IgD-negative memory B cell (primary cell): ENCODE results near the gene MRPL9. TPM values are rescaled to one million over a fixed set of nuclear protein-coding genes. Genes with fewer than 3 reads are reported as not detected.

Source experiments
- H3K27ac Mint-ChIP-seq, 3 donors: one replicate each; pipeline ENCODE4 v1.8.0; 2020 to 2022; ENCODE audit warnings: mild to moderate bottlenecking in 3 of 3, mixed read lengths in 3 of 3, moderate library complexity in 1 of 3
- H3K27me3 Mint-ChIP-seq: one replicate; pipeline ENCODE4 v1.8.0; 2021; ENCODE audit warnings: mixed read lengths
- H3K36me3 Mint-ChIP-seq: one replicate; pipeline ENCODE4 v1.8.0; 2020; ENCODE audit warnings: mild to moderate bottlenecking, mixed read lengths
- H3K4me1 Mint-ChIP-seq, 3 donors: one replicate each; pipeline ENCODE4 v1.8.0; 2020 to 2022; ENCODE audit warnings: mixed read lengths in 3 of 3, mild to moderate bottlenecking in 1 of 3
- H3K4me3 Mint-ChIP-seq, 4 donors: one replicate each; pipeline ENCODE4 v1.8.0; 2020 to 2022; ENCODE audit warnings: mild to moderate bottlenecking in 4 of 4, mixed read lengths in 4 of 4, moderate library complexity in 3 of 4
- H3K9me3 Mint-ChIP-seq, 3 donors: one replicate each; pipeline ENCODE4 v1.8.0; 2020 to 2021; ENCODE audit warnings: mixed read lengths in 3 of 3, mild to moderate bottlenecking in 1 of 3
- polyA plus RNA-seq: library from polyadenylated mRNA; unstranded; fragments of 300-500 nt; fragmentation: Illumina TruSeq; gene quantifications from one replicate; pipeline ENCODE4 v1.2.3, GENCODE V29; 2021

MRPL9 gene
- polyA plus RNA-seq, 1 donor from 2014 or later: 117 TPM

- Mint-ChIP-seq H3K4me3 (no peak overlapping the region), H3K27ac (no peak overlapping the region), H3K27me3 (peaks cover 34% of the 10 kb centered on the region), H3K4me1 (peaks cover 0 to 1% (median 0%) of the 10 kb centered on the region in 3 donors), H3K9me3 (peaks cover 0 to 1% (median 0%) of the 10 kb centered on the region in 3 donors), H3K36me3 (peaks cover 2% of the 10 kb centered on the region)
Measured at GRCh38 chr1:151729966-151730291, 33.4 kb downstream of the MRPL9 start.

- Mint-ChIP-seq H3K36me3 (peaks cover 2% of the 10 kb centered on the region), H3K9me3 (peaks cover 0 to 1% (median 0%) of the 10 kb centered on the region in 3 donors), H3K4me3 (no peak overlapping the region), H3K27me3 (peaks cover 37% of the 10 kb centered on the region), H3K4me1 (no peaks in the 10 kb centered on the region), H3K27ac (no peak overlapping the region)
Measured at GRCh38 chr1:151729157-151729965, 33.9 kb downstream of the MRPL9 start.

GRCh38 chr1:151728151-151729054 is 34.9 kb downstream of the MRPL9 start:
- Mint-ChIP-seq H3K27ac (peak overlapping the region in 1 of 3 donors; percentile 55), H3K4me3 (no peak overlapping the region), H3K27me3 (peaks cover 43% of the 10 kb centered on the region), H3K4me1 (no peaks in the 10 kb centered on the region), H3K9me3 (peaks cover 0 to 1% (median 0%) of the 10 kb centered on the region in 3 donors), H3K36me3 (peaks cover 2% of the 10 kb centered on the region)

GRCh38 chr1:151723726-151724370 is 39.4 kb downstream of the MRPL9 start:
- Mint-ChIP-seq H3K36me3 (peaks cover 2% of the 10 kb centered on the region), H3K9me3 (peaks cover 0 to 1% (median 0%) of the 10 kb centered on the region in 3 donors), H3K4me1 (peaks cover 6 to 15% (median 7%) of the 10 kb centered on the region in 3 donors), H3K4me3 (peak overlapping the region in 2 of 4 donors; percentile 8 to 19), H3K27ac (no peak overlapping the region), H3K27me3 (peaks cover 33% of the 10 kb centered on the region)

- Mint-ChIP-seq H3K27ac (no peak overlapping the region), H3K4me3 (peak overlapping the region; percentile 63 to 93 (median 78)), H3K4me1 (peaks cover 8 to 17% (median 12%) of the 10 kb centered on the region in 3 donors), H3K9me3 (peaks cover 0 to 1% (median 0%) of the 10 kb centered on the region in 3 donors), H3K27me3 (peaks cover 37% of the 10 kb centered on the region), H3K36me3 (peaks cover 2% of the 10 kb centered on the region)
Measured at GRCh38 chr1:151721788-151722510, 41.3 kb downstream of the MRPL9 start.

- Mint-ChIP-seq H3K27me3 (peaks cover 38% of the 10 kb centered on the region), H3K4me3 (peak within 1 kb of the TSS; percentile 63 to 93 (median 85)), H3K9me3 (peaks cover 0 to 1% (median 0%) of the 10 kb centered on the region in 3 donors), H3K27ac (peak within 1 kb of the TSS in 2 of 3 donors; percentile 3 to 20), H3K4me1 (peaks cover 11 to 19% (median 12%) of the 10 kb centered on the region in 3 donors), H3K36me3 (peaks cover 2% of the 10 kb centered on the region)
Measured at GRCh38 chr1:151720974-151721787, 42.1 kb downstream of the MRPL9 start, which contains the start of gene RIIAD1. TSS of gene RIIAD1 (plus strand) at chr1:151721522. CDS start at chr1:151721537, 15 bp downstream.

- Mint-ChIP-seq H3K27ac (peak overlapping the region in 2 of 3 donors; percentile 3 to 20), H3K4me1 (peaks cover 11 to 19% (median 12%) of the 10 kb centered on the region in 3 donors), H3K27me3 (peaks cover 38% of the 10 kb centered on the region), H3K36me3 (peaks cover under 1% of the 10 kb centered on the region), H3K9me3 (no peaks in the 10 kb centered on the region), H3K4me3 (peak overlapping the region; percentile 63 to 93 (median 85))
Measured at GRCh38 chr1:151720554-151720953, 42.7 kb downstream of the MRPL9 start.

GRCh38 chr1:151720125-151720524 is 43.2 kb downstream of the MRPL9 start:
- H3K4me1 Mint-ChIP-seq: peaks cover 11 to 19% (median 12%) of the 10 kb centered on the region in 3 donors
- peak overlapping the region in 1 of 3 donors; percentile 3 for H3K27ac Mint-ChIP-seq
- no peaks in the 10 kb centered on the region for H3K36me3 Mint-ChIP-seq
- no peaks in the 10 kb centered on the region for H3K9me3 Mint-ChIP-seq
- peaks cover 40% of the 10 kb centered on the region for H3K27me3 Mint-ChIP-seq
- peak overlapping the region in 2 of 4 donors; percentile 63 to 78 for H3K4me3 Mint-ChIP-seq

- peaks cover 33% of the 10 kb centered on the region for H3K27me3 Mint-ChIP-seq
Measured at GRCh38 chr1:151718666-151719065, 44.6 kb downstream of the MRPL9 start.

GRCh38 chr1:151718011-151718431 is 45.3 kb downstream of the MRPL9 start:
- peaks cover 11 to 19% (median 12%) of the 10 kb centered on the region in 3 donors for H3K4me1 Mint-ChIP-seq
- peaks cover 31% of the 10 kb centered on the region for H3K27me3 Mint-ChIP-seq
- H3K4me3 Mint-ChIP-seq: no peak overlapping the region
- H3K27ac Mint-ChIP-seq: no peak overlapping the region
- H3K9me3 Mint-ChIP-seq: no peaks in the 10 kb centered on the region
- no peaks in the 10 kb centered on the region for H3K36me3 Mint-ChIP-seq

More at GRCh38 chr1:151718666-151719065, 44.6 kb downstream of the MRPL9 start:
- no peaks in the 10 kb centered on the region for H3K36me3 Mint-ChIP-seq
- H3K27ac Mint-ChIP-seq: no peak overlapping the region
- H3K9me3 Mint-ChIP-seq: no peaks in the 10 kb centered on the region
- H3K4me1 Mint-ChIP-seq: peaks cover 11 to 19% (median 12%) of the 10 kb centered on the region in 3 donors
- no peak overlapping the region for H3K4me3 Mint-ChIP-seq

- H3K27ac Mint-ChIP-seq: peak within 1 kb of the TSS in 1 of 3 donors; percentile 26
- peak within 1 kb of the TSS in 2 of 4 donors; percentile 44 to 69 for H3K4me3 Mint-ChIP-seq
Measured at GRCh38 chr1:151716771-151717631, 46.3 kb downstream of the MRPL9 start, which contains the start of gene CELF3. TSS of gene CELF3 (minus strand) at chr1:151716803. CDS start at chr1:151716020, 783 bp downstream.

GRCh38 chr1:151716405-151716762 is 46.9 kb downstream of the MRPL9 start:
- Mint-ChIP-seq H3K4me1 (peaks cover 11 to 15% (median 12%) of the 10 kb centered on the region in 3 donors), H3K9me3 (no peaks in the 10 kb centered on the region), H3K27me3 (peaks cover 31% of the 10 kb centered on the region), H3K36me3 (no peaks in the 10 kb centered on the region), H3K4me3 (no peak overlapping the region), H3K27ac (no peak overlapping the region)

More at GRCh38 chr1:151716771-151717631, 46.3 kb downstream of the MRPL9 start, which contains the start of gene CELF3:
- no peaks in the 10 kb centered on the region for H3K36me3 Mint-ChIP-seq
- peaks cover 11 to 19% (median 12%) of the 10 kb centered on the region in 3 donors for H3K4me1 Mint-ChIP-seq
- peaks cover 31% of the 10 kb centered on the region for H3K27me3 Mint-ChIP-seq
- no peaks in the 10 kb centered on the region for H3K9me3 Mint-ChIP-seq
